Prostate gland (tissue), 2 donors: ENCODE results near the gene TMEM131L.

Experiments
- CTCF ChIP-seq, 4 experiments: fragments of 200-600 bp in 2 of 4; fragments of 450-650 bp in 2 of 4; sonication (generic) in 2 of 4; IDR thresholded peaks; 1 replicate in 3 of 4; 2 replicates in 1 of 4; pipeline ENCODE4 v1.5.1; 2016 to 2019; ENCODE audit warnings: antibody characterized with exemption in 4 of 4, mild to moderate bottlenecking in 2 of 4, moderate library complexity in 2 of 4
- POLR2A ChIP-seq: fragments of 450-650 bp; IDR thresholded peaks from one replicate; pipeline ENCODE4 v1.6.1; 2016; ENCODE audit warnings: antibody characterized with exemption, mild to moderate bottlenecking

DNA sequence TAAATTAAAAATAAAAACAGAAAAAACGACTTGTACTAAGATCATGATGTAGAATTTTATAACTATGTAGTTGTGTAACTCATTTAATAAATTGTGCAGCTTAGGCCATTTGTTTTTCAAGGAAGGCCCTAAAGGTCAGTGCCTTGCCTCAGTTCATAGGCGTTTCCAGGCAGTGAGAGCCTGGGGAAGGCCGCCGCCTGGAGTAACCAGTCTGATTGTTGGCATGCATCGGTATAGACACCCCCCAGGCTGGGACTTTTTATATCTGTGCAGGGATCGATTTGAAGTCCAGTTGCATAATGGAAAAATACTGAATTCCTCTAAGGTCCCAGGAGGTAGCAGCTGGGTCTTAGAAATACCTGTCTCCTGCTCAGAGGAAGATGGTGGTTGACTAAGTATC is 77.2 kb downstream of the TMEM131L start:
- no peak for TF ChIP-seq CTCF (IDR thresholded peaks at IDR 0.05)
- no peak for TF ChIP-seq POLR2A
